ENCODE data around the gene SNRPA. TPM values are rescaled to one million over a fixed set of nuclear protein-coding genes. Genes with fewer than 3 reads are reported as not detected.

Gene SNRPA
- total and polyA plus RNA-seq, 2 of the 8 experiments (the other 6 are each of a cell fraction or from before 2014, with no cell fraction given): 201 to 202 TPM

GRCh38 chr19:40736661-40737060, 14.3 kb upstream of the SNRPA start:
- Histone ChIP-seq H3K36me3 (ENCODE audit: control insufficient read depth in 2 of 4, insufficient read depth in 4 of 4, low read length in 3 of 4) (peaks cover 3 to 32% (median 17%) of the 10 kb centered on the region in 4 experiments; a peak in 5 of 8 replicates), H3K79me1 (ENCODE audit: low read depth, low read length) (no peaks in the 10 kb centered on the region), H4K5ac (ENCODE audit: insufficient read length, low read depth, low read length) (no peak overlapping the region), H3K18ac (ENCODE audit: extremely low read depth, low read length) (no peak overlapping the region), H2BK120ac (replicated peaks; ENCODE audit: low read depth, low read length) (no peak overlapping the region), H4K20me1 (replicated peaks in 1 of 2; ENCODE audit: control insufficient read depth in 1 of 2, insufficient read depth in 2 of 2, low read length in 2 of 2) (peaks cover 0 to 10% of the 10 kb centered on the region in 2 experiments), H3K27me3 (replicated peaks in 1 of 4; ENCODE audit: control insufficient read depth in 3 of 4, extremely low read depth in 1 of 4, insufficient read depth in 3 of 4, low read length in 3 of 4) (no peaks in the 10 kb centered on the region), H2BK20ac (ENCODE audit: low read length) (no peak overlapping the region), H3K23ac (ENCODE audit: insufficient read length) (no peak overlapping the region), H2AFZ (ENCODE audit: low read length) (no peak overlapping the region), H3K23me2 (ENCODE audit: low read depth, low read length) (no peaks in the 10 kb centered on the region), H2BK15ac (ENCODE audit: low read length) (no peak overlapping the region), H3K4ac (replicated peaks; ENCODE audit: insufficient read length, low read depth, low read length) (no peak overlapping the region), H3K9me3 (ENCODE audit: insufficient read depth in 2 of 2, low read depth in 1 of 2, low read length in 1 of 2) (no peaks in the 10 kb centered on the region), H3K4me1 (replicated peaks in 1 of 4; ENCODE audit: control insufficient read depth in 3 of 4, insufficient read depth in 4 of 4, low read length in 3 of 4) (no peaks in the 10 kb centered on the region; a peak in 2 of 7 replicates), H3K79me2 (ENCODE audit: control insufficient read depth in 1 of 2, insufficient read depth in 2 of 2, low read length in 2 of 2) (no peaks in the 10 kb centered on the region), H4K8ac (ENCODE audit: extremely low read depth, insufficient read depth, low read length) (no peak overlapping the region), H3K27ac (ENCODE audit: low read depth, low read length) (no peak overlapping the region), H3K4me3 (ENCODE audit: extremely low read depth in 1 of 4, insufficient read depth in 2 of 4, low read depth in 3 of 4, low read length in 4 of 4) (no peak overlapping the region), H3K4me2 (ENCODE audit: insufficient read depth in 1 of 2, low read depth in 2 of 2, low read length in 2 of 2) (no peak overlapping the region), H4K91ac (replicated peaks; ENCODE audit: insufficient read length, low read length) (no peak overlapping the region), H3K9ac (replicated peaks in 1 of 4; ENCODE audit: extremely low read depth in 1 of 4, low read depth in 3 of 4, low read length in 3 of 4) (no peak overlapping the region), H3K14ac (ENCODE audit: insufficient read length) (no peak overlapping the region), H2BK5ac (ENCODE audit: low read depth, low read length) (no peak overlapping the region), H3K56ac (replicated peaks; ENCODE audit: insufficient read length, low read depth, low read length) (no peak overlapping the region), H2BK12ac (ENCODE audit: low read depth, low read length) (no peak overlapping the region), H2AK5ac (ENCODE audit: low read depth, low read length) (no peak overlapping the region)
- no peak for DNase-seq (ENCODE audit: low read depth in 1 of 2, low spot score in 2 of 2)
- TF ChIP-seq RBBP5 (IDR thresholded peaks at IDR 0.05; ENCODE audit: borderline replicate concordance, low read depth, low read length) (no peak), CBX8 (IDR thresholded peaks at IDR 0.05; ENCODE audit: borderline replicate concordance, low read depth, low read length) (no peak), POU5F1 (IDR thresholded peaks at IDR 0.05; ENCODE audit: low read depth, low read length) (no peak), CEBPB (IDR thresholded peaks at IDR 0.05; ENCODE audit: low read depth, low read length) (no peak), ASH2L (IDR thresholded peaks at IDR 0.05; ENCODE audit: low read length) (no peak), EZH2 (IDR thresholded peaks at IDR 0.05; ENCODE audit: low read depth, low read length, severe bottlenecking) (no peak), HDAC2 (IDR thresholded peaks at IDR 0.05; ENCODE audit: borderline replicate concordance in 1 of 2, low read depth in 2 of 2, low read length in 2 of 2) (no peak), ZNF274 (IDR thresholded peaks at IDR 0.05; ENCODE audit: borderline replicate concordance, extremely low read depth, low read length) (no peak)
- ChIA-PET POLR2A (ENCODE audit: partially characterized antibody) (interaction anchor here (0.6 to 12.4 kb wide), 6 partner anchors 9 to 25 kb away, joined by 3 to 120 read pairs (median 6); partner anchors contain the start of genes ACTMAP and SNRPA), CTCF (ENCODE audit: partially characterized antibody) (interaction anchor here (1.7 to 2.0 kb wide), 4 partner anchors 10 to 27 kb away, joined by 4 to 6 read pairs (median 4); partner anchors contain the start of genes COQ8B and ITPKC)
- 90% methylated on average over 9 of the region's 9 CpGs; no CpG with 5 or more reads in 1 of the 2 experiments for WGBS, 2 experiments (ENCODE audit: extremely low coverage in 1 of 2, insufficient coverage in 1 of 2, insufficient read length in 1 of 2, insufficient replicate concordance in 2 of 2, low coverage in 1 of 2, low lambda C conversion rate in 2 of 2, missing lambda C conversion rate in 1 of 2)
- no peak for FAIRE-seq

Measured in H1 (cell line).